Adipose tissue (tissue), 3 donors: ENCODE results near the gene IL1F10. TPM values are rescaled to one million over a fixed set of nuclear protein-coding genes. Genes with fewer than 3 reads are reported as not detected.
"Not testable (repeated sequence)": the region's sequence is repeated elsewhere in the genome, so short reads cannot be mapped to it uniquely, and the experiment has no call there.

Experiments used
- H3K27ac ChIP-seq: one replicate; pipeline ENCODE4 v1.5.1; 2013; ENCODE audit warnings: low read depth, low read length
- WGBS, 3 donors: extraction: QIAGEN DNeasy Blood & Tissue Kit; methylation state at CpG; one replicate each; pipeline ENCODE4 v1.1.7; 2013; 5-methylcytosine and 5-hydroxymethylcytosine counted together
- polyA plus RNA-seq, 3 donors: library from polyadenylated mRNA; stranded (reverse); fragments of 200-250 nt; gene quantifications; one replicate each; pipeline ENCODE4 v1.2.3, GENCODE V29; 2013
- donor health status: healthy with polysubstance abuse.
- donor health status: Bipolar disorder and iron deficiency.
- donor health status: healthy.

The IL1F10 gene
- polyA plus RNA-seq, 3 donors = not detected

- H3K27ac ChIP-seq = no peak overlapping the region
- WGBS, 3 donors = 35 to 60% (median 45%) methylated on average over 3 of the region's 3 CpGs
Measured at GRCh38 chr2:113076954-113077669, 9.3 kb downstream of the IL1F10 start.

DNA sequence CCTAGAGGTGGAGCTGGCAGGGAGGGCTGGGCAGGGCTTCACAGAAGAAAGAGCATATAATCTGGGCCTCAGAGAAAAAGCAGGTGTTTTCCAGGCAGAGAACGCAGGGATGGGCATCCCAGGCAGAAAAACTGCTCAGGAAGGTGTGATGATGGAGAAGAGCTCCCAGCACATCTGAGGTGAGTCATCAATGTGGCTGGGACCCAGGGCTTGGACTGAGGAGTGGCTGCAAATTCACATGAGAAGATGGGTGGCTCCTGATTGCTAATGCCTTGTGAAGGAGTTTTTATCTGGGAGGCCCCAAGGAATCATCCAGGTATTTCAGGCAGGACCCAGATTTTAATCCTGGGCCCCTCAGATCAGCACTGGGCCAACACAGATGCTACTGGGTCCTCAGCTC, 10.2 kb downstream of the IL1F10 start:
- 76 to 96% (median 78%) methylated on average over 1 of the region's 1 CpG for WGBS, 3 donors
- no peak overlapping the region for H3K27ac ChIP-seq

GRCh38 chr2:113078350-113078839, 10.6 kb downstream of the IL1F10 start:
- no peak overlapping the region for H3K27ac ChIP-seq
- WGBS, 3 donors = 49 to 68% (median 49%) methylated on average over 6 of the region's 6 CpGs

DNA sequence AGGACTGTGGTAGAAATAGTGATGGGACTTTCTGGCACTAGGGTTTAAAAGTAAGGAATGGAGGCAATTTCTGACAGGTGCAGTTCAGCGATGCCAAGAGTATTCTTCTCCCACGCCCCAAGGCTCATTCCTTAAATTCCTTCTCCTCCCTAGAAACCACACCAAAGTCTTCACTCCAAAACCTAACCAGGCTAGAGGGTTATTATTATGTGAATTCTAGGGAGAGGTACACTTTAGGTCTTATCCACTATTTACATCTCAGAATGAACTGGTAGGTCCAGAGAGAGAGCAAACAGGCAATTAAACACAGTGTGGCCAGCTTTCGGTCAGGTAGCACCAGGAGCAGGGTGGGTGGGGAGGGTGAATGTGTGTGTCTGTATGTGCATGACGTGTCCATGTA, 11.4 kb downstream of the IL1F10 start:
- WGBS, 3 donors = 65 to 86% (median 68%) methylated on average over 4 of the region's 4 CpGs
- no peak overlapping the region for H3K27ac ChIP-seq

- WGBS, 3 donors = 36 to 57% (median 41%) methylated on average over 9 of the region's 9 CpGs
- H3K27ac ChIP-seq = no peak overlapping the region
Measured at GRCh38 chr2:113080134-113080533, 12.4 kb downstream of the IL1F10 start.

GRCh38 chr2:113081488-113082210, 13.9 kb downstream of the IL1F10 start:
- 69 to 79% (median 71%) methylated on average over 2 of the region's 2 CpGs for WGBS, 3 donors

DNA sequence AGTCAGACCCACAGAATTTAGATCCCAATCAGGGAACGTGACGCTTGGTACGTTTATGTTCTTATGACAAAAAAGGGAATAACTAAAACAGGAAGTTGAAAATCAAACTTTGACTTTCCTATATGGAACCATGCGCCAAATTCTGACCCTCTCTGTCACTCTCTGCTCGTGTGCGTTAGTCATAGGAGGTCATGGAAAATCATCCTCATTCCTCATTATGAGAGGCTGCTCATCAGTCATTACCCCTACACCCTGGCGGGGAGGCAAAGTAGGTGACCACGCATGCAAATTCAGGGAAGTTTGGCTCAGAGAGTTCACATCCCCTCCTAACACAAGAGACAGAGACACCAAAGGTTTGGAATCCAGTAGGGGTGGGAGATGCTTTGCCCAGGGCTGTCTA, 15.5 kb downstream of the IL1F10 start:
- no peak overlapping the region for H3K27ac ChIP-seq
- 50 to 78% (median 54%) methylated on average over 8 of the region's 8 CpGs for WGBS, 3 donors

More at GRCh38 chr2:113081488-113082210, 13.9 kb downstream of the IL1F10 start:
- no peak overlapping the region for H3K27ac ChIP-seq

DNA sequence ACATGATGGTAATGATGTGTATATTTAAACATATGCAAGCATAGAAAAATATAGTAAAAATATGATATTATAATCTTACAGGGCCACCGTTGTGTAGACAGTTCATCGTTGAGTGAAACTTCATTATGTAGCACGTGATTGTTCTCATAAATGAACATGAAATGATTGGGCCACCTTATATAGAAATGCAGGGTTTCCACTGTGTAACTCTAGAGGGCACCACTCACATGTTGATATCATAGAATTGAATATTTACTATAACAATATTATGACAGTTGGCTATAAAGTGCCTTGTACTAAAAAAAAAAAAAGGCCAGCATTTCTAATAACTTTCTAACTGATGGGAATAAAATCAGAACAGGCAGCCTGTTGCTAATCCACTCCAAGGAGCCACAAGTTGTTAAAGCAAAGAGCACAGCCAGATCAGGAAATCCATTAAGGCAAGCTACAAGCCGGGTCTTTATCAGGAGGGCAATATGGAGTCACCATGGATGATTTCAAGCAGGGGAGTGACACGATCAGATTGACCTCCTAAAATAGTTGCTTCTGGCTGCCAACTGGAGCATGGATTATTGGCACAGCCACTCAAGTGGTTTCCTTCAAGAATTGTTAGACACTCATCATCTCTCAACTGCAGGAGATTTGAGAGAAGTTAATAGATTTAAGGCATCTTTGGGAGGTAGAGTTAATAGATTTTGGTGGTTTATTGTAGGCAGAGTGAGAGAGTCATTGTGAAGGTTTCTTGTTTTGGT, 16.7 kb downstream of the IL1F10 start:
- no peak overlapping the region for H3K27ac ChIP-seq
- WGBS, 3 donors = 40 to 51% (median 41%) methylated on average over 5 of the region's 5 CpGs

GRCh38 chr2:113085542-113085941, 17.8 kb downstream of the IL1F10 start:
- H3K27ac ChIP-seq = no peak overlapping the region
- WGBS, 3 donors = 71 to 77% (median 74%) methylated on average over 2 of the region's 2 CpGs

DNA sequence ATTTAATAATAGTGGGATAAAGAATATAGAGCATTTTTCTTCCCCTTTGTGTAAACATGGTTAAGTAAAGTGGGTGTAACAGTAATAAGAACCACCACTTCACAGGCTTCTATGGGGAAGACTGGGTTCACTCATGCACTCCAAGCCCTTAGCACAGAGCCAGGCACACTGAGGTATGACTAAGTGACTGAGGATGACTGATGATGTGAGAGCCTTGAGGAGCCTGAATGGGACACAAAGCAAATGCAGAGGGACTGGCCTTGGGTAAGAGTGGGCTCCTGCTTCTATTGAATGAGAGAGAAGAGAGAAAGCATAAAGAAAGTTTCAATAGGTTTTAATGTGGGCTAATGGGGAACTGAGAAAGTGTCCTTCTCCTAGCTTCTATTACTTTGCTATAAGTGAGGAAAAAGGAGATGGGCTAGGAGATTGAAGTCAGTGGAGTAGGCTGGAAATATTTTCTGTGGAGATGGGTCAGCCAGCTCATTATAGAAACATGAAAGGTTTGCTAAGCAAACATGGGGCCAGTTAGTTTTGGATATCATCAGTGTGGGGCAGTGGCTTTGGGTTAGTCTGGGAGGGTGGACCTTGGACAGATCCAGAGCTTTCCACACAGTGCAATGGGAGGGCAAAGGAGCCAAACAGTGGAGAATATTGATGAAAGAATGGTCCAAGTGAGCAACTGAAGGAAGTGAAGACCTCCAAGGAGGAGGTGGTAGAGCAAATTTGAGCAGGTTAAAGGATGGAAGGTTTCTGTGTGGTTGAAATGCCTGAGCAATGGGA, 20.6 kb downstream of the IL1F10 start:
- H3K27ac ChIP-seq = no peak overlapping the region

- H3K27ac ChIP-seq = no peak overlapping the region
Measured at GRCh38 chr2:113089916-113090315, 22.1 kb downstream of the IL1F10 start.

- H3K27ac ChIP-seq = no peak overlapping the region
- 64 to 82% (median 73%) methylated on average over 4 of the region's 4 CpGs for WGBS, 3 donors
Measured at GRCh38 chr2:113091231-113091896, 23.6 kb downstream of the IL1F10 start.

GRCh38 chr2:113092864-113093612, 25.3 kb downstream of the IL1F10 start:
- no peak overlapping the region for H3K27ac ChIP-seq
- WGBS, 3 donors = 80 to 86% (median 86%) methylated on average over 5 of the region's 5 CpGs

DNA sequence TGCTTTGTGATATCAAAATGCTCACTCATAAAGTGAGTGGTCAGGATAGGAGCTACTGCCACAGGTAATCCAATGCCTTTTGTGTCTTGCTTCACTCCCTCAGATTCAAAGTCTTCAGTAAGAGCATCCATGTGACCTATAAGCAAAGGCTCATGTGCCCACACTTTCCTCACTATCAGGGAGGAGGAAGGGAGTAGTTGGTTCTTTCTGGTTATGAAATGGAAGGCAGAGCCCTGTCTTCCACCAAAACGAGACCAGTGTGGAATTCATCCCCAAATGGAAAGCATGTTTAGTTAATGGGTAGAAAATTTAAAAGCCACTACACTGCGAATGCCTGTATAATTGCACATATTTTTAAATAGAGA, 25.8 kb downstream of the IL1F10 start:
- no peak overlapping the region for H3K27ac ChIP-seq
- WGBS, 3 donors = 40 to 59% (median 57%) methylated on average over 2 of the region's 2 CpGs

- WGBS, 3 donors = 85 to 95% (median 94%) methylated on average over 8 to 14 of the region's 14 CpGs
- not testable (repeated sequence) for H3K27ac ChIP-seq
Measured at GRCh38 chr2:113096306-113096705, 28.5 kb downstream of the IL1F10 start.

GRCh38 chr2:113096842-113097618, 29.3 kb downstream of the IL1F10 start:
- H3K27ac ChIP-seq = not testable (repeated sequence)
- WGBS, 3 donors = 46 to 94% (median 79%) methylated on average over 2 of the region's 2 CpGs

DNA sequence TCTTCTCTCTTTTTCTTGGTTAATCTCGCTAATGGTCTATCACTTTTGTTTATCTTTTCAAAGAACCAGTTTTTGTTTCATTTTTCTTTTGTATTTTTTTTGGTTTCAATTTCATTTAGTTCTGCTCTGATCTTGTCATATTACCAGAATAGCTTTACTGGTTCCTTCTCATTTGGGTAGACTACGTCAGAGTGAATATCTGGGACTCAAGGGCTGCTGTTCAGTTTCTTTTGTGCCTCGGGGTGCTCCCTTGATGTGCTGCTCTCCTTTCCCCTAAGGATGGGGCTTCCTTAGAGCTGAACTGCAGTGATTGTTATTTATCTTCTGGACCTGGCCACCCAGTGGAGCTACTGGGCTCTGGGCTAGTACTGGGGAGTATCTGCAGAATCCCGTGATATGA, 30.3 kb downstream of the IL1F10 start:
- WGBS, 3 donors = 83 to 90% (median 88%) methylated on average over 4 of the region's 4 CpGs
- H3K27ac ChIP-seq = no peak overlapping the region
